K562 (cell line): ENCODE results near the gene CCDC27. TPM values are rescaled to one million over a fixed set of nuclear protein-coding genes. Genes with fewer than 3 reads are reported as not detected.
A peak's percentile ranks its signal among the peaks of the same experiment; 100 is the strongest.

Source experiments
- CBFA2T3 ChIP-seq: fragments of 450-650 bp; IDR thresholded peaks from 2 replicates; pipeline ENCODE4 v1.6.1; 2017
- CREB3 ChIP-seq: fragments of 450-650 bp; conservative IDR thresholded peaks from 2 replicates; pipeline ENCODE4 v1.6.1; 2016; ENCODE audit warnings: missing genetic modification characterization, low read depth, mild to moderate bottlenecking, missing compliant biosample characterization, moderate library complexity
- DPF2 ChIP-seq: fragments of 450-650 bp; IDR thresholded peaks from 2 replicates; pipeline ENCODE4 v1.6.1; 2016
- JUN ChIP-seq, 2 experiments: sonication (generic) in 1 of 2; formaldehyde crosslinking in 1 of 2; IDR thresholded peaks; 2 replicates each; pipeline versions ENCODE4 v1.6.1 to v1.8.0; 2012 to 2022; ENCODE audit warnings: borderline replicate concordance in 2 of 2, mild to moderate bottlenecking in 2 of 2, improper control_type of control experiment in 1 of 2, low read depth in 1 of 2, low read length in 1 of 2, missing genetic modification reagents in 1 of 2
- MGA ChIP-seq: fragments of 450-650 bp; IDR thresholded peaks from 2 replicates; pipeline ENCODE4 v1.6.1; 2016; ENCODE audit warnings: mild to moderate bottlenecking, moderate library complexity
- PRDM10 ChIP-seq: fragments of 450-650 bp; IDR thresholded peaks from 2 replicates; pipeline ENCODE4 v1.6.1; 2018; ENCODE audit not compliant: partially characterized antibody
- RAD21 ChIP-seq, 2 experiments: fragments of 250-450 bp in 1 of 2; fragments of 450-650 bp in 1 of 2; sonication (Bioruptor Pico) in 1 of 2; formaldehyde crosslinking in 1 of 2; IDR thresholded peaks in 1 of 2; conservative IDR thresholded peaks in 1 of 2; 2 replicates each; pipeline versions ENCODE4 v1.4.0 to v1.8.0; 2020 to 2022; ENCODE audit warnings: mild to moderate bottlenecking in 2 of 2, moderate library complexity in 1 of 2
- TCF3 ChIP-seq: sonication (generic); formaldehyde crosslinking; IDR thresholded peaks from 2 replicates; pipeline ENCODE4 v1.4.0; 2020; ENCODE audit warnings: mild to moderate bottlenecking, missing genetic modification reagents
- TCF7 ChIP-seq: sonication (generic); IDR thresholded peaks from 2 replicates; pipeline ENCODE4 v1.6.1; 2016; ENCODE audit warnings: antibody characterized with exemption, borderline replicate concordance
- ZFP30 ChIP-seq: fragments of 250-450 bp; sonication (Bioruptor Pico); IDR thresholded peaks from 2 replicates; pipeline ENCODE4 v1.8.0; 2022; ENCODE audit warnings: moderate library complexity, mild to moderate bottlenecking, inconsistent platforms, borderline replicate concordance
- ZNF778 ChIP-seq: fragments of 450-650 bp; formaldehyde crosslinking; IDR thresholded peaks from 2 replicates; pipeline ENCODE4 v1.4.0; 2020; ENCODE audit warnings: mild to moderate bottlenecking, moderate library complexity
- polyA plus RNA-seq, 8 experiments: library from polyadenylated mRNA; depleted of rRNA in 4 of 8; stranded (reverse) in 5 of 8; unstranded in 3 of 8; fragments of >200 nt; fragmentation: Nextera tagmentation in 2 of 8; fragmentation: Illumina TruSeq in 1 of 8; extraction: Ambion mirVana in 2 of 8; extraction: Trizol in 1 of 8; gene quantifications; 2 replicates each; pipeline versions ENCODE4 v1.2.1 to v1.2.3, GENCODE V29; 2011 to 2014; ENCODE audit warnings: inconsistent platforms in 1 of 8, missing spikeins in 1 of 8
- total RNA-seq, 7 experiments: library from RNA; depleted of rRNA in 6 of 7; stranded (reverse); fragments of >200 nt in 6 of 7; fragmentation: Illumina TruSeq in 2 of 7; extraction: Trizol in 2 of 7; gene quantifications; 2 replicates each; pipeline versions ENCODE4 v1.2.1 to v1.2.3, GENCODE V29; 2011 to 2021; ENCODE audit warnings: low replicate concordance in 1 of 7

Gene CCDC27
- total and polyA plus RNA-seq, 9 of the 15 experiments (the other 6 are each of a cell fraction or from before 2014, with no cell fraction given): 0.01 to 0.04 TPM; not detected in 7

- no peak for TF ChIP-seq ZNF778
- peak in 1 of 2 experiments; percentile 28; a peak in 2 of 4 replicates for TF ChIP-seq RAD21 (CRISPR knock-in tag; conservative IDR thresholded peaks at IDR 0.05 in 1 of 2, IDR thresholded peaks at IDR 0.05 in 1 of 2)
- TF ChIP-seq DPF2: no peak
- TF ChIP-seq PRDM10: no peak
- TF ChIP-seq ZFP30: no peak
- TF ChIP-seq JUN (IDR thresholded peaks at IDR 0.05; ENCODE audit: borderline replicate concordance, low read depth, low read length): 0 out of 2 replicates have a peak, but pooled peaks have one; percentile 19
- no peak for TF ChIP-seq JUN (CRISPR knock-in tag; IDR thresholded peaks at IDR 0.05; ENCODE audit: borderline replicate concordance)
- TF ChIP-seq TCF7: no peak
- peak; percentile 82 for TF ChIP-seq MGA
- TF ChIP-seq CREB3: no peak
- peak; percentile 63 for TF ChIP-seq CBFA2T3
- TF ChIP-seq TCF3 (CRISPR knock-in tag): peak; percentile 47; the same call in 1 of the 2 replicates
These were observed 4.1 kb downstream of the CCDC27 start (continued) for GRCh38 chr1:3756394-3756793.
